WTC11 (cell line): ENCODE measurements around the gene EME2.

Experiments
- ATF2 ChIP-seq: sonication (generic); formaldehyde crosslinking; IDR thresholded peaks from 2 replicates; pipeline ENCODE4 v1.8.1; 2022; ENCODE audit warnings: low read depth, missing genetic modification reagents, borderline replicate concordance
- CBFB ChIP-seq: sonication (generic); formaldehyde crosslinking; IDR thresholded peaks from 2 replicates; pipeline ENCODE4 v1.8.1; 2022; ENCODE audit warnings: mild to moderate bottlenecking, low read depth, missing genetic modification reagents
- NFE2L1 ChIP-seq: sonication (generic); formaldehyde crosslinking; IDR thresholded peaks from 2 replicates; pipeline ENCODE4 v1.8.1; 2023; ENCODE audit warnings: missing genetic modification reagents
- NFYB ChIP-seq: sonication (generic); formaldehyde crosslinking; conservative IDR thresholded peaks from 2 replicates; pipeline ENCODE4 v1.8.0; 2022; ENCODE audit warnings: low read depth, missing genetic modification reagents
- TF ChIP-seq, protein P1 (sequence below): fragments of 200-600 bp; IDR thresholded peaks from 2 replicates; pipeline ENCODE4 v1.8.0; 2022; ENCODE audit warnings: antibody characterized with exemption
- TF ChIP-seq, protein P2 (sequence below): sonication (generic); formaldehyde crosslinking; conservative IDR thresholded peaks from 2 replicates; pipeline ENCODE4 v1.8.1; 2022; ENCODE audit warnings: mild to moderate bottlenecking, missing genetic modification reagents

DNA sequence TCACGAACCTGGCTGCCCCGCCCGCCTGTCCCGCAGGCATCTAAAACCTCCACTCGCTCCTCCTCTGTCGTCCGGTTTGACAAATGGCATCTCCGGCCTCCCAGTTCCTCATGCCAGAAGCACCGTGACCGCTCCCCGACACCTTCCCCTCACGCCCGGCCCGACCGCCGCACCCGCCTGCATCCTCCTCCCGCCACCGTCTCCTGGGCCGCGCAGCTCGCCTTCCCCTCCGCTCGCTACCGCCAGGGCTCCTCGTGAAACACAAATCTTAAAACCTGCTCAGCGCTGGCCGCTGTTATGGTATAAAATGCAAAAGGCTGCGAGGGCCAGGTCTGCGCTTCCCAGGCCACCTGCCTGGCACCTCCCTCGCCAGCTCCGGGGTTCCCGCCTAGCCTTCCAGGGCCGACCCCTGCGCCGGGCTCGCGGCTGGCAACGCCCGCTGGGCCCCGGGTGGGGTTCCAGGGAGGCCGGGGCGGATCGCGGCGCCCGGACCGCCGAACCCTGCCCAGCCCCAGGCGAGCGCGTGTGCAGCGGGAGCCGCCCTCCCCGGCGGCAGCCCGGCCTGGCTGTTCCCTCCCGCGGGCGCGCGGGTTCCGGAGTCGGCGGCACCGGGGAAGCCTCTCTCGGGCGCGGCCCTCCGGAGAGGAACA is 9.3 kb downstream of the EME2 start:
- TF ChIP-seq, protein P1, sequence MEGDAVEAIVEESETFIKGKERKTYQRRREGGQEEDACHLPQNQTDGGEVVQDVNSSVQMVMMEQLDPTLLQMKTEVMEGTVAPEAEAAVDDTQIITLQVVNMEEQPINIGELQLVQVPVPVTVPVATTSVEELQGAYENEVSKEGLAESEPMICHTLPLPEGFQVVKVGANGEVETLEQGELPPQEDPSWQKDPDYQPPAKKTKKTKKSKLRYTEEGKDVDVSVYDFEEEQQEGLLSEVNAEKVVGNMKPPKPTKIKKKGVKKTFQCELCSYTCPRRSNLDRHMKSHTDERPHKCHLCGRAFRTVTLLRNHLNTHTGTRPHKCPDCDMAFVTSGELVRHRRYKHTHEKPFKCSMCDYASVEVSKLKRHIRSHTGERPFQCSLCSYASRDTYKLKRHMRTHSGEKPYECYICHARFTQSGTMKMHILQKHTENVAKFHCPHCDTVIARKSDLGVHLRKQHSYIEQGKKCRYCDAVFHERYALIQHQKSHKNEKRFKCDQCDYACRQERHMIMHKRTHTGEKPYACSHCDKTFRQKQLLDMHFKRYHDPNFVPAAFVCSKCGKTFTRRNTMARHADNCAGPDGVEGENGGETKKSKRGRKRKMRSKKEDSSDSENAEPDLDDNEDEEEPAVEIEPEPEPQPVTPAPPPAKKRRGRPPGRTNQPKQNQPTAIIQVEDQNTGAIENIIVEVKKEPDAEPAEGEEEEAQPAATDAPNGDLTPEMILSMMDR, result no peak
- TF ChIP-seq CBFB (no peak), NFYB (CRISPR knock-in tag) (no peak), ATF2 (no peak), NFE2L1 (CRISPR knock-in tag) (no peak)
- TF ChIP-seq, protein P2, sequence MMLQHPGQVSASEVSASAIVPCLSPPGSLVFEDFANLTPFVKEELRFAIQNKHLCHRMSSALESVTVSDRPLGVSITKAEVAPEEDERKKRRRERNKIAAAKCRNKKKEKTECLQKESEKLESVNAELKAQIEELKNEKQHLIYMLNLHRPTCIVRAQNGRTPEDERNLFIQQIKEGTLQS (CRISPR knock-in tag), result no peak
